ENCODE measurements around the gene YARS1. TPM values are rescaled to one million over a fixed set of nuclear protein-coding genes. Genes with fewer than 3 reads are reported as not detected.
"Not testable (repeated sequence)": the region's sequence is repeated elsewhere in the genome, so short reads cannot be mapped to it uniquely, and the experiment has no call there.

Gene YARS1
- total and polyA plus RNA-seq, 3 donors from 2014 or later = 79.8 to 110 (median 96.6) TPM

DNA sequence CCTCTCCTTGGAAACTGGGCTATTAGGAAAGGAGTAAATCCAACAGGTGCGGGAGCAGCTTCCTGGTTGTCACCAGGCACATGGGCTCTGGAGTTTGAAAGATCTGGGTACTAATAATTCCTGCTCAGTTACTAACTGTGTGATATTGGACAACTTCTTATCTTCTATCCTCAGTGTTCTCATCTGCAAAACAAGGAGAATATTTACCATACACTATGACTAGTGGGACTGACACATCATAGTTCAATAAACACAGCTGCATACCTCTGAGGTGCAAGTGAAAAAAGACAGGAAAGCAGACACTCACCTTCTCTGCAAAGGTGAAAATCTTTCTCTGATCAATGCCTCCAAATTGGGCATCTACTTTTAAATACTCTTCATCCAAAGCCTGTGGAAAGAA, 19.7 kb downstream of the YARS1 start:
- DNase-seq = no peak
- 89 to 95% methylated on average over 1 of the region's 1 CpG for WGBS, 2 donors
- TF ChIP-seq, protein P1, sequence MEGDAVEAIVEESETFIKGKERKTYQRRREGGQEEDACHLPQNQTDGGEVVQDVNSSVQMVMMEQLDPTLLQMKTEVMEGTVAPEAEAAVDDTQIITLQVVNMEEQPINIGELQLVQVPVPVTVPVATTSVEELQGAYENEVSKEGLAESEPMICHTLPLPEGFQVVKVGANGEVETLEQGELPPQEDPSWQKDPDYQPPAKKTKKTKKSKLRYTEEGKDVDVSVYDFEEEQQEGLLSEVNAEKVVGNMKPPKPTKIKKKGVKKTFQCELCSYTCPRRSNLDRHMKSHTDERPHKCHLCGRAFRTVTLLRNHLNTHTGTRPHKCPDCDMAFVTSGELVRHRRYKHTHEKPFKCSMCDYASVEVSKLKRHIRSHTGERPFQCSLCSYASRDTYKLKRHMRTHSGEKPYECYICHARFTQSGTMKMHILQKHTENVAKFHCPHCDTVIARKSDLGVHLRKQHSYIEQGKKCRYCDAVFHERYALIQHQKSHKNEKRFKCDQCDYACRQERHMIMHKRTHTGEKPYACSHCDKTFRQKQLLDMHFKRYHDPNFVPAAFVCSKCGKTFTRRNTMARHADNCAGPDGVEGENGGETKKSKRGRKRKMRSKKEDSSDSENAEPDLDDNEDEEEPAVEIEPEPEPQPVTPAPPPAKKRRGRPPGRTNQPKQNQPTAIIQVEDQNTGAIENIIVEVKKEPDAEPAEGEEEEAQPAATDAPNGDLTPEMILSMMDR (IDR thresholded peaks at IDR 0.05) = no peak
- no peak for TF ChIP-seq POLR2A (IDR thresholded peaks at IDR 0.05)
- intact Hi-C loops (cut with DNase I; ENCODE audit: low total_unique reads) = no loop called here
- H3K27me3 ChIP-seq = no peaks in the 10 kb centered on the region
- H3K9me3 ChIP-seq = no peaks in the 10 kb centered on the region
- no peak overlapping the region for H3K27ac ChIP-seq
- H3K36me3 ChIP-seq (ENCODE audit: low read depth, missing control alignments) = no peaks in the 10 kb centered on the region
- H3K4me3 ChIP-seq = no peak overlapping the region
- H3K4me1 ChIP-seq = no peaks in the 10 kb centered on the region

DNA sequence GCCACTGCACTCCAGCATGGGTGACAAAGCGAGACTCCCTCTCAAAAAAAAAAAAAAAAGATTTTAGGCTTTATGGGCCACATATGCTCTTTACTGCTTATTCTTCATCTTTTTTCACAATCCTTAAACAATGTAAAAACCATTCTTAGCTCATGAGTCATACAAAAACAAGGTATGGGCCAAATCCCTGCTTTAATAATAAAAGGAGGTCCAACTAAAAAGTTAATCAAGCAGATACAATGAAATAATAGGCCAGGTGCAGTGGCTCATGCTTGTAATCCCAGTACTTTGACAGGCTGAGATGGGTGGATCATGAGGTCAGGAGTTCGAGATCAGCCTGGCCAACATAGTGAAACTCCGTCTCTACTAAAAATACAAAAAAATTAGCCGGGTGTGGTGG, 21.4 kb downstream of the YARS1 start:
- H3K9me3 ChIP-seq; H3K27ac ChIP-seq; H3K4me3 ChIP-seq; H3K4me1 ChIP-seq; intact Hi-C loops (cut with DNase I; ENCODE audit: low total_unique reads); H3K36me3 ChIP-seq (ENCODE audit: low read depth, missing control alignments); DNase-seq; H3K27me3 ChIP-seq: not testable (repeated sequence)
- 88 to 97% methylated on average over 4 of the region's 4 CpGs for WGBS, 2 donors

DNA sequence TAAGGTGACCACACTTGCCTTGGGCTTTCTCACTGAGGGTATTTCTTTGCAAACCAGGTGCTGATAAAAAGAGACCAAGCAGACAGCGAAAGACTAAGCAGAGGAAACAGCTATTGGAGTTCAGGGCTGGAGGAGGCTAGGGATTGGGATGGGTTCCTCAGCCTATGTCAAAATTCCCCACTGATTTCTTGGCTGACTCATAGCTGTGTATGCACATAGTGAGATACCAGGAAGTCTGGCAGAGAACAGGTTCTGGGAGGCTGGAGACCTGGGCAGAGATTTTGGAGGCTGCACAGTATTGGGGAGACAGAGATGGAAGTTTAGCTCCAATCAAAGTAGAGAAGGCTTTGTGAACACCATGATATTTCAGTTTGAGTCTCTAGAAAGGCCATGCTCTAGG, 25.3 kb downstream of the YARS1 start:
- Histone ChIP-seq H3K4me1 (peaks cover under 1% of the 10 kb centered on the region), H3K9me3 (no peaks in the 10 kb centered on the region), H3K27me3 (no peaks in the 10 kb centered on the region), H3K4me3 (no peak overlapping the region), H3K36me3 (ENCODE audit: low read depth, missing control alignments) (no peaks in the 10 kb centered on the region), H3K27ac (no peak overlapping the region)
- DNase-seq = no peak
- TF ChIP-seq, protein P1 (IDR thresholded peaks at IDR 0.05) = no peak
- TF ChIP-seq POLR2A (IDR thresholded peaks at IDR 0.05) = no peak
- intact Hi-C loops (cut with DNase I; ENCODE audit: low total_unique reads) = no loop called here
- 90 to 100% methylated on average over 1 of the region's 1 CpG for WGBS, 2 donors

DNA sequence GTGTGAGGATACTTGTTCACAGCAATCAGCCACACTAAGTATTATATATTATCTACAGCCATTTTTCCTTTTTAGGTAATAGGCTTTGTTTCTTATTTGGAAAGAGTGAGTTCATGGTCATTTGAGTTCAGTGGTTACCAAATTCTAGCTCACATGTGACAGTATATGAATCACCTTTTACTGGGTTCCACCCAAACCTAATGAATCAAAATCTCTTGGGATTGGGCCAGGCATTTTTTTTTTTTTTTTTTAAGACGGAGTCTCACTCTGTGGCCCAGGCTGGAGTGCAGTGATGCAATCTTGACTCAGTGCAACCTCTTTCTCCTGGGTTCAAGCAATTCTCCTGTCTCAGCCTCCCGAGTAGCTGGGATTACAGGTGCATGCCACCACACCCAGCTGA, 27.8 kb downstream of the YARS1 start:
- not testable (repeated sequence) for H3K4me1 ChIP-seq; H3K4me3 ChIP-seq; H3K9me3 ChIP-seq; H3K27me3 ChIP-seq; H3K36me3 ChIP-seq (ENCODE audit: low read depth, missing control alignments); H3K27ac ChIP-seq; DNase-seq
- 81 to 83% methylated on average over 2 of the region's 2 CpGs for WGBS, 2 donors
- intact Hi-C loops (cut with DNase I; ENCODE audit: low total_unique reads) = loop anchor here (10.0 kb wide), 1 partner anchor 85 kb away; the partner anchor contains the start of gene FNDC5

DNA sequence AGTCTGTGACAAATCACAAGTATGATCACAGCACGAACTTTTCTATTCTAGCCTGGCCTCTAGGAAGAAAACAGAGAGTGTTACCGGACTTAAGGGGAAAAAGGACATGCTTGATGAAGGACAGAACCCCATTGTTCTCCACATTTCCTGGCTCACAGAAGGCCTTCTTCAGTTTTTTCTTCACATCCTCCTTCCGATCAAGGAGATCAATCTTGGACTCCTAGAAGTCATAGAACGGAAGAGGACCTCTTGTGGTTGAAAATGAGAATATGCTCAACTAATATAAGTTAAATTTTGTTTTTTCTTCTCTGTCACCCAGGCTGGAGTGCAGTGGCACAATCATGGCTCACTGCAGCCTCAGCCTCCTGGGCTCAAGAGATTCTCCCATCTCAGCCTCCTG, 30.3 kb downstream of the YARS1 start:
- Histone ChIP-seq H3K27ac (peak overlapping the region; percentile 57 to 72), H3K27me3 (no peaks in the 10 kb centered on the region), H3K4me1 (peaks cover 7% of the 10 kb centered on the region), H3K36me3 (ENCODE audit: low read depth, missing control alignments) (no peaks in the 10 kb centered on the region), H3K4me3 (no peak overlapping the region), H3K9me3 (no peaks in the 10 kb centered on the region)
- TF ChIP-seq, protein P1 (IDR thresholded peaks at IDR 0.05) = peak; percentile 34 to 53 (median 48)
- TF ChIP-seq POLR2A (IDR thresholded peaks at IDR 0.05) = no peak
- no peak for DNase-seq
- intact Hi-C loops (cut with DNase I; ENCODE audit: low total_unique reads) = loop anchor here (10.0 kb wide), 1 partner anchor 88 kb away; the partner anchor contains the start of gene FNDC5
- WGBS, 2 donors = 27 to 64% methylated on average over 4 of the region's 4 CpGs

DNA sequence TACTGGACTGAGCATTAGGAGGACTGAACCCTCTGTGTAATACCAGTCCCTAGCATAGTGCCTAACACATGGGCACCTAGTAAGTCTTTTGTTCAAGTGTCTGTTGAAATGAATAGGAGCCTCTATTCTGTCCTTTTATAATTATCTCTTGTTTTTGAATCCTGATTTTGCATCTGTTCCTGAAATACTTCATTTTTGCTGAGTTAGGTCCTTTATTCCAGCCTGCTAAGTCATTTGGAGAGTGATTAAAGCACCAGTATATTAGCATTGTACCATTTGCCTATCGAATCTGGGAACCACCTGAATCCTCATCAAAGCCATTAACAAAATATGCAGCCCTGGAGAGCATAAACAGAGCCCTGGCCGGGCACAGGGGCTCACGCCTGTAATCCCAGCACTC, 32.3 kb downstream of the YARS1 start:
- WGBS, 2 donors = 94 to 97% methylated on average over 3 of the region's 3 CpGs
- Histone ChIP-seq H3K36me3 (ENCODE audit: low read depth, missing control alignments) (peaks cover 3% of the 10 kb centered on the region), H3K4me3 (no peak overlapping the region), H3K9me3 (no peaks in the 10 kb centered on the region), H3K27me3 (no peaks in the 10 kb centered on the region), H3K27ac (no peak overlapping the region), H3K4me1 (peaks cover 7% of the 10 kb centered on the region)
- intact Hi-C loops (cut with DNase I; ENCODE audit: low total_unique reads) = loop anchor here (10.0 kb wide), 1 partner anchor 90 kb away; the partner anchor contains the start of gene FNDC5
- DNase-seq = no peak
- no peak for TF ChIP-seq POLR2A (IDR thresholded peaks at IDR 0.05)
- TF ChIP-seq, protein P1 (IDR thresholded peaks at IDR 0.05) = no peak
